Measurements from ENCODE around the gene FCHSD2. TPM values are rescaled to one million over a fixed set of nuclear protein-coding genes. Genes with fewer than 3 reads are reported as not detected.
"Not testable (repeated sequence)": the region's sequence is repeated elsewhere in the genome, so short reads cannot be mapped to it uniquely, and the experiment has no call there.

Gene FCHSD2
- polyA plus RNA-seq, 12 donors = 18.8 to 37.6 (median 30.9) TPM; not detected in 1

DNA sequence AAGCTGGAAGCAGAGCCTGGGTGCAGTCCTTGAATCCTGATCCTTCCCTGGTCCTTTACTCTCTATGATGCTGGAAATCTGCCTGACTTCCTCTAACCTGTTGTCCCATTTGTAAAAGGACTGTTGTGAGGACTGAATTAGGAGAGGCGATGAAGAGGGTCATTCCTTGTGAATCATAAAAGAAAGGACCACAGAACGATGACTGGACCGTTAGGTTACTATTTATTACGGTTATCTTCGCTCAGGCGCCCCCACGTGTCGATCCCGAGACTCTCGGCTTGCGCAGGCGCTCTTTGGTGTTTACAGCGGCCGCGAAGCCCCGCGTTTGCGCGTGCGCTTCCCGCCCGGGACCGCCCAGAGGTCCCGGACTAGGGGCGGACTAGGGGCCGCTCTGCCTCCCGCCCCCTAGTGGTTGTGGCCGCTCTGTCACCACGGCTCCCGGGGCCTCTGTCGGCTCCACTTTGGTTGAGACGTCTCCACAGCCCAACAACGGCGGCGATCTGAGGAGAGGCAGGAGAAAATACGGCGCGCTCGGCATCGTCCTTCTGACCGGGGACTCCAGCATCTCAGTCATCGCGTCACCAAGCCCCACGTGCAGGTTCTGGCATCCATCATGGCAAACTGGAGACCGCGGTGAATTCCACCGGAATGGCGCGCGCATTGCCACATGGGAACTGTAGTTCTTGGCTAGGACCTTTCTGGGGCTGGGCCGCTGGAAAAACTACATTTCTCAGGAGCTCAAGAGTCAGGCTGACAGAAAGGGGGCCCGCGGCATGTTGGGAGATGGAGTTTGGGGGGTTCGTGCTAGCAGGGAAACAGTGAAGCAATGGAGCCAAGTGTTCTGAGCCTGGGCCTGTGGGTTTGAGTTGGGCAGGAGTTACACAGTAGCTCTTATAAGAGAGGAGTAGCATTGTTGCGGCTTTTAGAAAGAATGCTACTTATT lies 348.4 kb downstream of the FCHSD2 start, which contains the start of gene STARD10:
TSS of gene STARD10 (minus strand) at position 623 of the 943 bp plus-strand sequence. CDS start 12,866 bp downstream, outside the sequence.
- DNase-seq = peak; percentile 98

DNA sequence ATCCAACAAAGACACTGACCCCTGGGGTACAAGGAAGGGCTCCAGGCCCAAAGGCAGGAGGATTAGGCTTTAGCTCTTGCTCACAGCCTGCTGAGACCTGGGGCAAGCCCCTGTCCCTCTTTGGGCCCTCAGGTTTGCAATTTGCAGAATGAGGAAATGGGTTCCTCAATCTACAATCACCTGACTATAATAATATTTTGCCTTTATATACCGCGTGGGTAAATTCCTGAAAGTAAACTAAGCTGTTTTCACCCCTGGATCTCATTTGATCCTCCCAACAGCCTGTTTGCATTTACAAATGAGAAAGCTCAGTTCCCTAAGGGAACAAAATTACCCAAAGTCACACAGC lies 349.1 kb downstream of the FCHSD2 start:
- no peak for DNase-seq

DNA sequence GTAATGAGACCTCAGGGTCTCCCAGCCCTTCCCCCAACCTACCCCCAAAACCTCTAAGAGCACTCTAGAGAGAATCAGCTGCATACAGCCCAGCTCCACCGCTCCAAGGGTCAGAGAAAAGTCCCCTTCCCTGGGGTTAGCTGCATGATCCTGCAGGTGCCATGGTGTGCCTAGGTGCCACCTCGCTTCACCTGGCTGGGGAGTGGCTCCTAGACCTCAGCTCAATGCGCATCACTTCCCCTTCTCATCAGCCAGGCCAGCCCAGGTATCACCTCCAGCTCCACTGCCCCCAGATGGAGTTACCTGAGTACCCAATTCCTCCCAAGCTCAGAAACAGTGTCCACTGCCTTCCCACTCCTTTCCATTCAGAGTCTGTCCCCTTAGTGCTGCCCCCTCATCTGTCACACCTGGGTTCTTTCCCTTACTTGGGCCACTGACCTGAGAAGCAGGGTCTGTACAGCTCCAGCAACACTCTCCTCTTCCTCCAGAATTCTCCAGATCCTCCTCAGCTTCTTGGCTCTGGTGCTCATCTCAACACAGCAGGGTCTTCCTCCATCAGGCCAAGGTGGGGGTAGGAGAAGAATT lies 349.6 kb downstream of the FCHSD2 start:
- no peak for DNase-seq

DNA sequence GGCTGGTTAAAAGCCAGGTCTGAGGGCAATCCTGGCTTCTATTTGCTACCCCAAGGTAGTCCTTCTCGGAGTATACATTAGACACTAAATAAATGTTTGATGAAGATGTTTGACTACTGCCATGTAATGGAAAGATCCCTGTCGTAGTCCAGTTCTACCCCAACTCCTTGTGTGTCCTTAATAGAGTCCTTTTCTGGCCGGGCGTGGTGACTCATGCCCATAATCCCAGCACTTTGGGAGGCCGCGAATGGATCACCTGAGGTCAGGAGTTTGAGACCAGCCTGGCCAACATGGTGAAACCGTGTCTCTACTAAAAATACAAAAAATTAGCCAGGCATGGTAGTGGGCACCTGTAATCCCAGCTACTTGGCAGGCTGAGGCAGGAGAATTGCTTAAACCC lies 350.9 kb downstream of the FCHSD2 start:
- DNase-seq = not testable (repeated sequence)

DNA sequence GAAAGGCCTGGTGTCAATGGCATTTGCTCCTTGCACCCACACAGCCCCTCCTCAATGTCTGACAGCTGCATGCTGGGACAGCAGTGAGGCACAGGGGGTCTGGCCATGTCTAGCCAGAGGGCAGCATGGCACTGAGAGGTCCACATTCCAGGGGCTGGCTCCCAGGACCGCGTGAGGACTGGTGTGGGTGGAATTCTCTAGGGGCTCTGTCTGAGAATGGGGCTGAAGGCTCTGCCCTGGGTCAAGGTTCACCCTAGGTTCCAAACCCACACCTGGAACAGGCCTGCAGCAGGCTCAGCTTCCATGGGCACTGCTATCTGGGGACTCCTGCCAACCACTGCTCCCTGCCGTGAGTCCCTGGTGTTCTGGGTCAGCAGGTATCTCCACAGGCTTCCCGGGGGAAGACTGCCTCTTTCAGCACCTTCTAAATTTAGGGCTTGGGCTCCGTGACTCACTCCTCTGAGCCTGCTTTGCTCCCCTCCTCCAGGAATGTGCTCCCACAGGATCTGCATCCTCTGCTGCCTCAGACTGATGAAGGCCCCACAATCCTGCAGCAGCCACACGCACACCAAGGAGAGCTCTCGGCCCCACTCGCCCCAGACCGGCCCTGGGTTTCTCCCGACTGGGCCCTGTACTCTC lies 352.5 kb downstream of the FCHSD2 start:
- no peak for DNase-seq

DNA sequence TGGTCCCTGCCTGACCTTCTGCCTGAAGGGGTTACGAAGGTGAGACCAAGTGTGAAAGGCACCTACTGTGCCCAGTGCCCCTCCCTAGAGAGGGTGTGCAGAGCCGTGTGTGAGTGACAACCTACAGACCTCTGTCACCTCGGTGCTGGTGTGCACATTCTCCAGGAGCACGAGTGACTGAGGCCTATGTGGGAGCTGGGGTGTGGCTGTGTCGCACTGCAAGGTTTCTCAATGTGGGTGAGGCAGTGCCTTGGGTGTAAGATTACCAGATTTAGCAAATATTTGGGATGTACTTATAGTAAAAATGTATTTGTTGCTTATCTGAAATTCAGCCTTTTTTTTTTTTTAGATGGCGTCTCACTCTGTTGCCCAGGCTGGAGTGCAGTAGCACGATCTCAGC lies 353.9 kb downstream of the FCHSD2 start:
- DNase-seq = no peak

DNA sequence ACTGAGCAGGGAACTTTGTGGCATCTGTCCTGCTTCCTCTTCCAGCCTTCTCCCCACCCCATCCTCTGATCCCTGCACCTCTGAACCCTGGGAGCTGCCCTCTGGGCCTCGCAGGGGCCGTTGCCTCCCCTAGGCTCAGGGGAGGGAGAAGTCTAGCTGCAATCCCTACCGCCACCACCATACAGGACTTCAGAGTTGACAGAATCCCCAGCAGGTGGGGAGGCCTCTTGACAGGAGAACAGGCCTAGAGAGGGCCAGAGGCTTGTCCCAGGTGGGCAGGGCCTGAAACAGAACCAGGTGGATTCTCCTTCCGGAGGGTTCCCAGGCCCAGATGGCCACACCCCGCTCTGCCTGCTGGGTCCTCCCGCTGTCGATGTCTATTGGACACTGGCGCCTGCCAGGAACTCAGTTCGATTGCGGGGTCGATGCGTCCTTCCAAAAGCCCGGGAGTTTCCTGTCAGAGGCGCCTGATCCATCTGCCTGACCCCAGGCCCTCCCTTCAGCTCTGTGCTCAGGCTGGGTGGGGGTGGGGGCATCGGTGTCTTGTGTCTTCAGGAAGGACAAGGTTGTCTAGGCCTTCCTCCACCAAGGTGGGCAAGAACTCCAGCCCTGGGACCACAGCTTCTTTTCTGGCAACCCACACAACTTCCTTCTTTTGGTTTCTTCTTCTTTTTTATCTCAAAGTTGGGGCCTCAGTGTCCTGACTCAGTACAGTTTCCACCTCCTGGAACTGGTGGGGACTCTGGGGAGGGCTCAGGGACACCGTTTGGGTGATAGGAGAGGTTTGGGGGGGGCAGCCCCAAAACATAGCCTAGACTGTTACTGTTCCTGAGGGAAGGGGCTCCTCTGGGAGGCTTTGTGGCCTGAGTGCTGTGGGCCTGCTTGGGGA lies 354.7 kb downstream of the FCHSD2 start:
- DNase-seq = no peak

Other genes with a start within 250 kb of the FCHSD2 start
- 1 to 10 TPM in 8 of 12 donors, under 1 TPM in 2, not detected in 2; 0.52 to 4.1 (median 2.0) TPM for gene P2RY2, start 76.0 kb upstream of the FCHSD2 start, polyA plus RNA-seq (ENCODE audit: insufficient read length in 12 of 12)
- gene P2RY6, start 130.0 kb upstream of the FCHSD2 start, polyA plus RNA-seq (ENCODE audit: insufficient read length in 12 of 12) = 10 to 100 TPM in 1 of 12 donors, 1 to 10 TPM in 10, not detected in 1; 1.0 to 11.7 (median 1.9) TPM
- 10 to 100 TPM in 11 of 12 donors, not detected in 1; 36.2 to 55.1 (median 44.6) TPM for gene ARHGEF17, start 166.0 kb upstream of the FCHSD2 start, polyA plus RNA-seq (ENCODE audit: insufficient read length in 12 of 12)
- gene RELT, start 234.1 kb upstream of the FCHSD2 start, polyA plus RNA-seq (ENCODE audit: insufficient read length in 12 of 12) = 1 to 10 TPM in 11 of 12 donors, not detected in 1; 2.0 to 9.7 (median 2.9) TPM